A549 treated with RU486 at 1 μM for 4 hours (cell line): ENCODE data around the gene SLC26A4. TPM values are rescaled to one million over a fixed set of nuclear protein-coding genes. Genes with fewer than 3 reads are reported as not detected.

Experiments used
- total RNA-seq: library from RNA; stranded (reverse); fragments of 200-300 nt; extraction: Qiagen RNA extraction; gene quantifications from 5 replicates; pipeline ENCODE4 v1.2.3, GENCODE V29; 2022; ENCODE audit warnings: low read depth

SLC26A4 gene
- total RNA-seq = 0.04 to 0.16 TPM (median 0.09 TPM) in 5 replicates

GRCh38 chr7:107660381-107661080, at the start of gene SLC26A4:
Gene SLC26A4, plus strand, starts transcription at chr7:107660828. Its CDS starts 814 bp downstream, at chr7:107661642.

GRCh38 chr7:107743567-107744344, 83.1 kb downstream of the SLC26A4 start, which contains the start of gene CBLL1:
Gene CBLL1, plus strand, starts transcription at chr7:107744142. Its CDS starts 22 bp downstream, at chr7:107744164.

Other genes with a start within 250 kb of the SLC26A4 start
- gene GPR22, start 190.8 kb upstream of the SLC26A4 start, total RNA-seq = not detected in 5 replicates
- 9.7 to 14.3 TPM (median 10.7 TPM) in 5 replicates for gene COG5, start 96.9 kb upstream of the SLC26A4 start, total RNA-seq
- 6.6 to 11.5 TPM (median 10.6 TPM) in 5 replicates for gene DUS4L, start 96.9 kb upstream of the SLC26A4 start, total RNA-seq
- 17.6 to 46.5 TPM (median 40.3 TPM) in 5 replicates for gene BCAP29, start 80.6 kb upstream of the SLC26A4 start, total RNA-seq
- gene CBLL1, start 83.3 kb downstream of the SLC26A4 start, total RNA-seq = 29.3 to 56.7 TPM (median 35.3 TPM) in 5 replicates
- not detected in 5 replicates for gene SLC26A3, start 142.4 kb downstream of the SLC26A4 start, total RNA-seq
- 78.6 to 102 TPM (median 93.7 TPM) in 5 replicates for gene DLD, start 230.4 kb downstream of the SLC26A4 start, total RNA-seq